Stimulated activated CD8-positive, alpha-beta memory T cell treated with anti-CD3 and anti-CD28 coated beads, Interleukin-15, amount 100 ng/mL, for 4 hours (primary cell): ENCODE data around the gene MGAT5B.

Experiments used
- DNase-seq, 2 donors: peaks; one replicate each; pipeline ENCODE4 v3.0.0-alpha.2; 2020; ENCODE audit warnings: low read depth in 2 of 2

MGAT5B gene

DNA sequence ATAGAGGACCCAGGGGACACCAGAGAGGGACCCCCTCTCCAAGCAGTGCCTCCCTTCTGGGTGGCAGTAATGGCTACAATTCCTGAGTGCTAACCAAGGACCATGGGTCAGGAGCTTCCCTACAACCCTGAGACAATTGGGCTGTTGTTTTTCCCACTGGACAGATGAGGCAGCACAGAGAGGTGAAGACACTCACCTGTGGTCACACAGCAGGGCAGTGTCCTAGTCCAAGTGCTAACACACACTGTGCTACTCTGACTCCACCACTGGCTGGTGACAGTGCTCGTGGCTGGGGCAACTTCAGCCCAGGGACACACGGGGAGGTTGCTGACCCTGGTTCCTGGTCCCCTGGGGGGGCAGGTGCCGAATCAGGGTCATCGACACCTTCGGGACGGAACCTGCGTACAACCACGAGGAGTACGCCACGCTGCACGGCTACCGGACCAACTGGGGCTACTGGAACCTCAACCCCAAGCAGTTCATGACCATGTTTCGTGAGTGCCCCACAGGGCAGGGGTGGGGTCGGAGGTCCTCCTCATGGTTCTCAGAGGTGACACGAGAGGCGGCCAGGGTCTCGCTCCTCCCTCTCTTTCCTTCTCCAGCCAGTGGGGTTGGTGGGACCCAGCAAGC is 58.1 kb downstream of the MGAT5B start:
- DNase-seq: no peak

DNA sequence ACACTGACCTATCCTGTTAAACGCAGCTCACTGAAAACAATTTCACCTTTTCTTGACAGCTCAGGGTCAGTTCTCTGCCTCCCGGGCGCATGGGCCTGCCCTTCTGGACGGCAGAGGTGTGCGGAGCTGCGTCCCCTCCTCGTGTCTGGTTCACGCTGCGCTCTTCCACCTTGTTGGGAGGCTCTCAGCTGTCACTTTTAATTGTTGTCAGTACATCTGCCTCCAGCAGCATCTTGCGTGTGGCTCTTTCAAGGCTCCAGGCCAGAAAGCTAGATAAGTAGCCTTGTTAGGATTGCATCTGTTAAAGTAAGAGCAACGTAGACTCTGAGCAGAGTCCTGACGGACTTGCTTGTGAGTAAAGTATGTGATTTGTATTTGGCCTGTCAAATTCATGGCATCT is 59.4 kb downstream of the MGAT5B start:
- no peak for DNase-seq

DNA sequence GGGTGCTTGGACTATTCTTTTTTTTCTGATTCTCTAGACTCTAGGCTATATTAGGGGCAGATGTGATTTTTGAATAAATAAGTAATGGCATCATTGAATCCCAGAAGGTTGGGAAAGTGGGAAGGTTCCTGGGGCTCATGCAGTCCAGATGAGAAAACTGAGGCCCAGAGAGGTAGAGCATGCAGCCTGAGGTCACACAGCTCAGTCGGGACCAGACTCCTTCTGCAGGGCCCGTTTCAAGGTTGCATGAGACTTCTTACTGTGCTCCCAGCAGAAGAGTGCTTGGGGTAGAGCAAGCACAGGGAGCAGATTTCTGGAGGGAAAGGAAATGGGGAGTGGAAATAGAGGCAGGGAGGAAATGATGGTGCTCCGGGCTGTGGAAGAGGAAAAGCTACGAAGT is 59.8 kb downstream of the MGAT5B start:
- no peak for DNase-seq

DNA sequence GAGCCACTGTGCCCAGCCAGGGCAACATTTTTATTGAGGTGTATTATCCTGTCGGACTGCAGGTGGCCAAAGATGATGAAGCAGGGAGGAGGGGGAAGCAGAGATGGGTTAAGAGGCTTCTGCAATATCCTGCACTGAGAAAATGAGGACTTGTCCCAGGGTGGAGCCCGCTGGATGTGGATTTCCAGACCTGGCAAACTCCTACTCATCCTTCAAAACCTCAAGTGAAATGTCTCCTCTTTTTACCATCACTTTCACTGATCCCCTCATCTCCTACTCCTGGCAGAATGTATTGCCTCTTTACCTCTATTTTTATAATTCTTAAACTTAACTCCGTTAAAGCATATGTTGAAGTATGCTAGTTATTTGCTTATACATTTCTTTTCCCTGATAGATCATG is 60.9 kb downstream of the MGAT5B start:
- DNase-seq: no peak

DNA sequence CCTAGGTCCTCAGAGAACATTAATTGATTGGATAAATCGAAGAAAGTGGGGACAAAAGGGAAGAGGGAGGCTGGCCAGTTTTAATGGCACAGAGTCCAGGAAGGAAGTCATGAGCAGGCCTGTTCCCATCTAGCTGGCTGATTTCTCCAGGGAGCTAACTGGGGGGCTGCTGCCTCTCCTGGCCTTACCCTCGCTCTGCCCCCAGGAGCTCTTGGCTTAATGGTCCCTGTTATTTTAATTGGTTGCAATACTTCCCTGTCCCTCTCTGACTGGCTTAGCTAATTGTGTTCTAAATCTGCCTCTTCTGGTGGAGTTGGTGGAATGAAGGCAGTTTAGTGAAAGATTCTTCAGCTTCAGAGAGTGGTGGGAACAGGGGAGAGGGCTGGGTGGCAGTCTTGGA is 61.4 kb downstream of the MGAT5B start:
- no peak for DNase-seq

DNA sequence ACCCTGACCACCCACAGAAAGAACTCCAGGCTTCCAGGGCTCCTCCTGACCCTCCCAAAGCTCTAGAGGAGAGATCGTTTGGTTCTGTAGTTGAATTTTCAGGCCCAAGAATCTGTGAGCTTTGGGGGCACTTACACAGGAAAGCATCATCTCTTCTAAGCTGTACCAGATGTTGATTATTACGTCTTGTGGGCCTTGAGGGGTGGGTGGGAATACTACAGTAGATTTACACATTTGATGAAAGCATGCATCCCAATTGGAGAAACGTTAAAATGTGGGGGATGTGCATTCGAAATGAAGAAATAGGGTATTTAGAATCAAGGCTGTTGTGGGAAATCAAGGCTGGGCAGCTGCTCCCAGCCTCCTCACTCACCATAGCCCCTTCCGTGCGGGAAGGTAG is 61.9 kb downstream of the MGAT5B start:
- no peak for DNase-seq

DNA sequence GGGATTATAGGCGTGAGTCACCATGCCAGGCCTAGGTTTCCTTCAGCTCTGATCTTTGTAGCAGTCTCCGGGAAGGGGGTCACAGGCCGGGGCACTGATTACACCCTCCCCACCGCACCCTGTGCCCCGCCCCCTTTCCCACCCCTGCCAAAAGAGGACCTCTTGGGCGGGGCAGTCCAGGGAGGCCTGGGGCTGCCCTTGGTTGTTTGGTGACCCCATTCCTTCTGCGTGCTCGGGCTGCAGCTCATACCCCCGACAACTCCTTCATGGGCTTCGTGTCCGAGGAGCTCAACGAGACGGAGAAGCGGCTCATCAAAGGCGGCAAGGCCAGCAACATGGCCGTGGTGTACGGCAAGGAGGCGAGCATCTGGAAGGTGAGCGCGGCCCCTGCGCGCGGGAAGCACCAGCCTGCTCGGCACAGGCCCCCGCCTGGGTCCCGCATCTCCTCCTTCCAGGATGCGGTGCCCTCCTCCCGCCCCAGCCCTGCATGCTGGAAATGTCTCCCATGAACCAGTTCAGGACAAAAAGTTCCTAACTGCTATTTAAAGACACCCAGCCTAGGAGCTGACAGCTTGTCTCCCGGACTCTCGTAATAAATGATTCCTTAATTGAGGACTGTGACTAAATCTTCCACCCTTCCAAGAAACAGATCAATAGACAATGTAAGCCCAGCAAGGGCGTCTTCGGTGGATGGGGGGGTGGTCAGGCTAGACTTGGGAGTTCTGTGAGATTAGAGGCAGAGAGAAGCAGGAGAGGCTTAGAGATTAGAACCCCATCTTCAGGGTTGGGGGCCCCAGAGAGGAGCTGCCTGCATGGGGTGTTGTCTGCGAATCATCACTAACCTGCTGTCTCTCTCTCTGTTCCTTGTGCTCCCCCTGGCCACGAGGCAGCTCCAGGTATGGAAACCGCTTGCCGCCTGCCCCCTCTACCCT is 64.5 kb downstream of the MGAT5B start:
- no peak for DNase-seq

DNA sequence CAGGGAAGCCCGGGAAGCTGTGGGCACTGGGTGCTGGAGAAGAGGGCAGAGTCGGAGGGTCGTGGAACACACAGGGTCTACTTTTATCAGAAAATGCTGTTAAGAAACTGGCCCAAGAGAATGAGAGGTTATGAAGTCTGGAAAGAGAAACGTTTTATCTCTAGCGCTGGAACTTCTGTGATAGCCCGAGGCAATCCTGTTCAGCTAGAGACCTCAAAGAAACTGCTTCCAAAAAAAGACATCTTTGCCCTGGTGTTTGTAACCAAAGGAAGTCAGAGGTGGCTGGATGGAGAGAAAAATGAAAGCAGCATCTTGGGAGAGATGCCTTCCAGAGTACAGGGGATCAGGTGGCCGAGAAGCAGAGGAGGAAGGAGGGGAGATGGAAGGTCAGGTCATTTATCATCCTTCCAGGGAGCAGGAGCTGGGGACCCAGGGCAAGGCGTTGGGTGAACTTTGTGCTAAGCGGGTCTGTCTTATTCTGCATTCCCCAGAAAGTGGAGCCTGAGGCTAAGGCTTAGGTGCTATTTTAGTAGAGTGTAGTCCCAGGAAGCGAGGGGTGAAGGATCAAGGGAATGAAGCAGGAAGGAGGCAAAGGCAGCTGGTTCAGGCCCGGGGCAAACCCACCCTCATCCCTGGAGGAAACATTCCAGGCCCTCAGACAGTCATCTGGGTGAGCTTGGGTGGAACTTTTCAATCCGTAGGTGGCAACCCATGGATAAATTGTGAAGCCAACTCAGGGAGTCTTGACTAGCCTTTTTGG is 66.5 kb downstream of the MGAT5B start:
- DNase-seq: no peak

DNA sequence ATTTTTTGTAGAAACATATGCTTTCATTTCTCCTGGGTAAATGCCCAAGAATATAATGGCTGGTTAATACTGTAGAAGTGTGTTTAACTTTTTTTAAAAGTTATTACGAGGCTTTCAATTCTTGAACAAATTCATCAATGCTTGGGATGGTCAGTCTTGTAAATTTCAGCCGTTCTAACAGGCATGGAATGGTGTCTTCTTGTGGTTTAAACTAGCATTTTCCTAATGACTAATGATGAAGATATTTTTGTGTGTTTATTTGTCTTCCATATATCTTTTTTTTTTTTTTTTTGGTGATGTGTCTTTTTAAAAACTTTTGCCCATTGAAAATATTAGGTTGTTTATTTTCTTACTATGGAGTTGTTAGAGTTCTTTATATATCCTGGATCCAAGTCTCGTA is 67.1 kb downstream of the MGAT5B start:
- DNase-seq: no peak

DNA sequence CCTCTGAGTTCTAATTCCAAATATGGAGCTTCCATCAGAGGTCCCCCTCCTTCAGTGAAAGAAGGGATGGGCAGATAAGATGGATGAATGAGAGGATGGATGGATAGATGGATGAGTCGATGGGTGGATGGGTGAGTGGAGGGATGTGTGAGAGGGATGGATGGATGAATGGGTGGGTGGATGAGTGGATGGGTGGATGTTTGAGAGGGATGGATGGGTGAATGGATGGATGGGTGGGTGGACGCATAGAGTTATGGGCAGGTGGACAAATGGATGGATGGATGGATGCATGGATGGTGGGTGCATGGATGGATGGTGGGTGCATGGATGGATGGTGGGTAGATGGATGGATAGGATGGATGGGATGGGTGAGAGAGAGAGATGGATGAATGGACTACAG is 69.0 kb downstream of the MGAT5B start:
- DNase-seq: no peak

DNA sequence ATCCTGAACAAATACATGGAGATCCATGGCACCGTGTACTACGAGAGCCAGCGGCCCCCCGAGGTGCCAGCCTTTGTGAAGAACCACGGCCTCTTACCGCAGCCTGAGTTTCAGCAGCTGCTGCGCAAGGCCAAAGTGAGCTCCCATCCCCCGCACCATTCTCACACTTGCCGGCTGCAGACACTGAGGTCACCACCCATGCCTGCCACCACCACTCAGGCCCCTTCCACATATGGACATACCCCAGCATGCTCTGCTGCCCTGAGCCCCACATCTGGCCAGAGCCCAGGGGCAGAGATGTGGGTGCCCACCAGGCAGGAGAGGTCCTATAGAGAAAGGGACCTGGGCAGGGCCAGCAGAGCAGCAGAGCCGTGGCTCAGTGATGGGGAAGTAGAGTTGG is 69.8 kb downstream of the MGAT5B start:
- no peak for DNase-seq

DNA sequence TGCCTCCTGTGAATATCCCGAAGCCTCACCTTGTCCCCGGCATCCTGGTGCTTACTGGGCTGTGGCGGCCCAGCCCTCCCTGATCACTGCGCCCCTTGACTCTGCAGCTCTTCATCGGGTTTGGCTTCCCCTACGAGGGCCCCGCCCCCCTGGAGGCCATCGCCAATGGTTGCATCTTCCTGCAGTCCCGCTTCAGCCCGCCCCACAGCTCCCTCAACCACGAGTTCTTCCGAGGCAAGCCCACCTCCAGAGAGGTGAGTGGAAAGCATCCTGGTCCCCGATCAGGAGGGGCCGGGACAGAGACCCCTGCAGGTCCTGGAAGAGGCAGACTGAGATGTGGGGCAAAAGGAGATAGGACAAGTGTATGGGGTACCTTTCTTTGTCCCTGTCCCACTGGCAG is 72.1 kb downstream of the MGAT5B start:
- no peak for DNase-seq

DNA sequence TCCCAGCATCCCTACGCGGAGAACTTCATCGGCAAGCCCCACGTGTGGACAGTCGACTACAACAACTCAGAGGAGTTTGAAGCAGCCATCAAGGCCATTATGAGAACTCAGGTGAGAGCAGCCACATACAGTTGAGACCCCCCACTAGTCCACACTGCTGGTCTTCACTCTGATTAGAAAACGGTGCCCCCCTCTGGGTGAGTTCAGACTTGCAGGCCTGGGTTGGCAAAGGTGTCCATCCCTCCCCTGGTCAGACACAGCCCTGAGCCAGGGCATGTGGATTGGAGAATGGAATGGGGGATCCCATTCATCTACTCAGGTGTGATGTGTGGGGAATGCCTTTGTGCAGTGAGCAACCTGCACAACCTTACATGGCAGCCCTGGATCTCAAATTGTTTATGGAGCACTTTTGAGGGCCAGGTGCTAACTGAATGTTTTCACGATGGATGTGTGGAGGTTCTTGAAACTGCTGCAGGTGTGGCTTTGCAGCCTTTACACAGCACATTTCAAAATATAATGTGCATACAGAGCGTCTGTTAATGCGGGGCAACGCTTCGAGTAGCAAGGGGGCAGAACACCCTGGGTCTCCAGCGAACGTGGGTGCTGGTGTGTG is 72.6 kb downstream of the MGAT5B start:
- DNase-seq: no peak

DNA sequence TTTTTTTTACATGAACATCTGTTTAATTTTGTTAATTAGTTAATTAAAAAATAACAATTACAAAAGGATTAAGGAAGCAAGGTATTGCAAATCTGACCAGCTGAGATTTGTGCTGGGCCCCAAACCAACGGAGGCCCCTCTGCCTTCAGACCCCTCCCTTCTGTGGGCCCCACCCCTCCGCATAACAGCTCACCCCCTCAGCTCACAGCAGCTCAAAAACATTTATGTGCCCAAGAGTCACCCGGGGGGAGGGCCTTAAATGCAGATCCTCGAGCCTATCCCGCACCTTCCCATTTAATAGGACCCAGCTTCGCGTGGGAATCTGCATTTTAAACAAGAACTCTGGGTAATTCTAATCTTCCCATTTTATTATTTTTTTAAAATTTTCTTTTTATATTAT is 75.0 kb downstream of the MGAT5B start:
- DNase-seq: no peak

DNA sequence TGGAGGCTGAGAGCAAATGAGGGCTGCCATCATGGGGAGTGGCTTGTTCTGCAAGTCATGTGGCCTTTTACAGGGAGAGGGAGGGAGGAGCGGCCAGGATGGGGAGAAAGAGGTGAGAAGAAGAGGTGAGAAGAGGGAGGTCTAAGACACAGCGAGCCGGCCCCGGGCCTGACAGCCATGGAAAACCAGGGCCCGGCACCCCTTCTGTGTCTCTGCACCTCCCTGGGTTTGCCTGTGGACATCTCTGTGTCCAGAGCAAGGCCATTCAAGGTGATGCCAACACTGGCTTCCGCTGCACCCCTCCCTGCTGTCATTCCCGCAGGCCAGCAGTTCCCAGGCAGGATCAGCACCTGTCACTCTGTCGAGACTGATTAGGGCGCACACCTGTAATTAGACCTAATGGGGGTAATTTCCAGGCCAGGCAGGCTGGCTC is 75.6 kb downstream of the MGAT5B start:
- no peak for DNase-seq

DNA sequence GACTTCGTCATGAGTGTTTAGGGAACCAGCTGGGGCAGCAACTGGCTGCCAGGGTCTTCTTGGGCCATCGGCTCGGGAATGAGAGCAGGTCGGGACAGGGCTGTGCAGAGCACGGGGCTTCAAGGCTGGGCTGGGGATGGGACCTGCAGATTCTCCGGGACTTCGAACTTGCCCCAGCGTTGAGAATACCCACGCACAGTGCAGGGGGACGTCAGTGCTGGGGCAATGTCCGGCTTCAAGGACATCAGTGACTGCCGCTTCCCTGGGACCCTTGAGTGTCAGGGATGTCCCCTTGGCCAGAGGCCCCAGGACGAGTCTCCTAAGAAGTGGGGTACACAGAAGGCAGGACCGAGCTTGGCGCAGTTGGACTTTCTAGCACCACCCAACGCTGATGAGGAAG is 76.3 kb downstream of the MGAT5B start:
- no peak for DNase-seq

DNA sequence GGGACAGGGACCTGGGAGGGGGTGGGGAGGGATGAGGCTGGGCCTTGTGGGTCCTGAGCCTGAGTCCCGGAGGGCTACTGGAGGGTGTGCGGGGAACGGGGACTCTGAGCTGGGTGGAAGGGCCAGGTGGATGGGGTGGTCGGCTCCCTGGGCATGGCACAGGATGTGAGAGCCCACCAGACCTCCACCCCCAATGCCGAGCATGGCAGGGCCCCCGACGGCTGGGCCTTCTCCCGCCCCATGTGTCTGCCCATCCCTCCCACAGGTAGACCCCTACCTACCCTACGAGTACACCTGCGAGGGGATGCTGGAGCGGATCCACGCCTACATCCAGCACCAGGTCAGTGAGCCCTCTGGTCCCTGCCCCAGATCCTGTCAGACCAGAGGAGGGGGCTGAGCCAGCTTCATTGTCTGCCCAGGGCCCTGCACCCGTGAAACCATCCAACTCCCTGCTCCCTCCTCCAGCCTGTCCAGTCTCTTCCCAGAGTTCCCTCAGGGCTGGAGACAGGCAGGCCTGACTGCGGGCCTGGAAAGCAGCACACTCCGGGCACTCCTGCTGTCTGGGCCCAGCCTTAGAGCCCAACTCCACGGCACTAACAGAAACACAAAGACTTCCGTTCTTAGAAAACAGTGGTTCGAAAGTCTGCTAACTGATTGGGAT is 78.0 kb downstream of the MGAT5B start:
- DNase-seq: no peak

DNA sequence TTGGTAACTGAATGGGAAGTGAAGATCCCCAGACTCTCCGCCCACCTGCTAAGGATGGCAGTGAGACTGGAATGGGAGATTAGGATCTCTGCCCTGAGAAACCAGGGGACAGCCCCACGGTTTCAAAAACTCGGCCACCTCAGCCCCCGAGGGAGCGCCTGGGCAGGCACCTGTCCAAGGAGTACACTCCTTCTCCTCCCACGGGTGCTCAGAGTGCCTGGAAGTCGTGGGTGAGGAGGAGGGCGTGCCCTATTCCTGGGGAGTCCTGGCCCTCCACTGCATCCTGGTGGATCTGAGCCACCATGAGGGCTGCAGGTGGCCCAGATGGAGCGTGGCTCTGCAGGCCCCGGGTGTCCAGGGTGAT is 78.5 kb downstream of the MGAT5B start:
- DNase-seq: no peak

DNA sequence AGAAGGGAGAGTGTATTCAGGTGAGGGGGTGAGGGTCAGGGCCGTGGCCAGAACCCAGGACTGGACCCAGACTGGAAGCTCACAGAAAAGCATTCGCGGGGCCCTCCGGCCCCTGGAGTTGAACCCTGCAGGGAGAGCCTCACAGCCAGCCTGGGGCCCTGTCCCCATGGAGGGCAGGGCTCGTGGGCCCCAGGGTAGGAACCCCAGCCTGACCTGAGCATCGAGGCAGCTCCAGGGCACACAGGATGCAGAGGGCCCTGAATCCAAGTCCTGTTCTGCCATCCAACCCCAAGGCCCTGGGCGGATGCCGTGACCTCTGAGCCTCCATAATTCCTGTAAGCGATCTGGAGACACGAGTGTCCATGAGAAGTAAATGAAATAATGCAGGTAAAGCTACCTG is 79.1 kb downstream of the MGAT5B start:
- DNase-seq: no peak

DNA sequence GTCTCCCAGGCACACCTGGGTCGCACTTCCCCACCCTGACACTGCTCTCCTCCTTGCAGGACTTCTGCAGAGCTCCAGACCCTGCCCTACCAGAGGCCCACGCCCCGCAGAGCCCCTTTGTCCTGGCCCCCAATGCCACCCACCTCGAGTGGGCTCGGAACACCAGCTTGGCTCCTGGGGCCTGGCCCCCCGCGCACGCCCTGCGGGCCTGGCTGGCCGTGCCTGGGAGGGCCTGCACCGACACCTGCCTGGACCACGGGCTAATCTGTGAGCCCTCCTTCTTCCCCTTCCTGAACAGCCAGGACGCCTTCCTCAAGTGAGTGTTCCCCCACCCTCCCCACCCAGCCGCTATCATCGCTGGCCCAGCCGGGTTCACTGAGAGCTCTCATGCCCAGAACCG is 79.6 kb downstream of the MGAT5B start:
- no peak for DNase-seq

DNA sequence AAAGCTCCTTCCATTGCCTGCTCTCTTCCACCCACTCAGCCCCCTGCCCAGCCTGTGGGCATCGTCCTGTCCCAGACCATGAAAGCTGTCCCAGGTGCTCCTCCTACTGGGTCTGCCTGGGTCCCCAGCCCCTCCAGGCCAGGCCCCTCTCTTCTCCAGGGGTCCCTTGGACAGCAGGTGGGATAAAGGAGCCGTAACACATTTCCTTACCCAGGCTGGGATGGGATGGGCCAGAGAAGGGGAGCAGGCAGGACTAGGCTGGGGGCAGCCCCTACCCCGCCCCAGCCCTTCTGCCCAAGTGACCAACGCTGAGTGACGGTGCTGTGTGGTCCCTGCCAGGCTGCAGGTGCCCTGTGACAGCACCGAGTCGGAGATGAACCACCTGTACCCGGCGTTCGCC is 80.1 kb downstream of the MGAT5B start:
- DNase-seq: no peak
